Right renal cortex interstitium (tissue), 3 donors: ENCODE data around the gene HYAL2. TPM values are rescaled to one million over a fixed set of nuclear protein-coding genes. Genes with fewer than 3 reads are reported as not detected.

Source experiments
- DNase-seq, 3 donors: peaks; one replicate each; pipeline ENCODE4 v3.0.0-alpha.2; 2013; ENCODE audit warnings: low read depth in 3 of 3, low spot score in 2 of 3
- polyA plus RNA-seq, 3 donors: library from polyadenylated mRNA; unstranded; fragments of 120-200 nt; gene quantifications; one replicate each; pipeline ENCODE4 v1.2.1, GENCODE V29; 2013; ENCODE audit not compliant: insufficient read length in 3 of 3

HYAL2 gene
- polyA plus RNA-seq, 3 donors, result 62.7 to 74.3 (median 70.7) TPM

- DNase-seq, result no peak
Measured at GRCh38 chr3:50333744-50334328, 11.3 kb upstream of the HYAL2 start.

GRCh38 chr3:50331364-50331907 is 8.9 kb upstream of the HYAL2 start:
- DNase-seq, result no peak

- DNase-seq, result no peak
Measured at GRCh38 chr3:50330330-50330729, 7.8 kb upstream of the HYAL2 start.

GRCh38 chr3:50327943-50328691 is 5.6 kb upstream of the HYAL2 start, which contains the start of gene TUSC2:
TUSC2 (minus strand) TSS chr3:50328223; CDS start chr3:50328099, 124 bp downstream.
- peak in 2 of 3 donors; percentile 93 to 97 for DNase-seq

GRCh38 chr3:50327129-50327528 is 4.6 kb upstream of the HYAL2 start:
- DNase-seq, result no peak

GRCh38 chr3:50326182-50326541 is 3.6 kb upstream of the HYAL2 start:
- no peak for DNase-seq

GRCh38 chr3:50325497-50326181 is 3.1 kb upstream of the HYAL2 start:
- DNase-seq, result no peak

- DNase-seq, result no peak
Measured at GRCh38 chr3:50325113-50325480, 2.6 kb upstream of the HYAL2 start.

- DNase-seq, result no peak
Measured at GRCh38 chr3:50324351-50325112, 2.0 kb upstream of the HYAL2 start.

GRCh38 chr3:50323614-50324199 is 1.2 kb upstream of the HYAL2 start:
- DNase-seq, result no peak

- DNase-seq, result no peak
Measured at GRCh38 chr3:50323092-50323600, 601 bp upstream of the HYAL2 start.

- no peak for DNase-seq
Measured at GRCh38 chr3:50322115-50322385, 495 bp downstream of the HYAL2 start.

GRCh38 chr3:50321336-50322114 is 1.0 kb downstream of the HYAL2 start:
- DNase-seq, result peak in 1 of 3 donors; percentile 87

- peak in 1 of 3 donors; percentile 68 for DNase-seq
Measured at GRCh38 chr3:50320853-50321335, 1.7 kb downstream of the HYAL2 start.

GRCh38 chr3:50319894-50320625 is 2.5 kb downstream of the HYAL2 start:
- no peak for DNase-seq

- DNase-seq, result no peak
Measured at GRCh38 chr3:50319181-50319893, 3.2 kb downstream of the HYAL2 start.

GRCh38 chr3:50318615-50319014 is 3.9 kb downstream of the HYAL2 start:
- no peak for DNase-seq

- no peak for DNase-seq
Measured at GRCh38 chr3:50318163-50318562, 4.4 kb downstream of the HYAL2 start.
